ENCODE data around the gene GPR25.

GRCh38 chr1:200895443-200895789 lies 22.6 kb downstream of the GPR25 start:
- no peak for TF ChIP-seq CTCF (IDR thresholded peaks at IDR 0.05)
- no peak for TF ChIP-seq POLR2A (IDR thresholded peaks at IDR 0.05)

Data from testis (tissue), 2 donors.